ENCODE measurements around the gene ELK3. TPM values are rescaled to one million over a fixed set of nuclear protein-coding genes. Genes with fewer than 3 reads are reported as not detected.

ELK3 gene
- total RNA-seq, 4 donors from 2014 or later, result 8.4 to 12.9 (median 9.5) TPM

DNA sequence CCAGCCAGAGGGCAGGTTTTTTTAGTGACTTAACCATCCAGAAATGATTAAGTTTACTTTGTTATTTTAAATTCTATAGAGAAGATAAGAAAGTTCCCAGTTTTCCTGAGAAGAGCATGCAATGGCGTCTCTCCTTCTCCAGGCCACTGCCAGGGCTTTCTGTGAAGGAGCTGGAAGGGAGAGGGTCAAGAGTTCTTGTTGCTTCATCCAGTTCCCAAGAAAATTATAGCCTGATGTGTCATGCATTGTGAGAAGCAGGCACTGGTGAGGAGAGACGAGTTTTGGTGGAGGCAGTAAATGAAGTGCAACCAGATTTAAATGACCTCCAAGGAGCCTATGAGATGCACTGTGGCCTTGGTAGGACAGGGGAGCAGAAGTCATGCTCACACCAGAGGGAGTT lies 14.2 kb downstream of the ELK3 start:
- WGBS, 2 donors, result 55 to 58% methylated on average over 2 of the region's 2 CpGs
- DNase-seq (ENCODE audit: low spot score in 2 of 2), result no peak
- TF ChIP-seq, protein P1, sequence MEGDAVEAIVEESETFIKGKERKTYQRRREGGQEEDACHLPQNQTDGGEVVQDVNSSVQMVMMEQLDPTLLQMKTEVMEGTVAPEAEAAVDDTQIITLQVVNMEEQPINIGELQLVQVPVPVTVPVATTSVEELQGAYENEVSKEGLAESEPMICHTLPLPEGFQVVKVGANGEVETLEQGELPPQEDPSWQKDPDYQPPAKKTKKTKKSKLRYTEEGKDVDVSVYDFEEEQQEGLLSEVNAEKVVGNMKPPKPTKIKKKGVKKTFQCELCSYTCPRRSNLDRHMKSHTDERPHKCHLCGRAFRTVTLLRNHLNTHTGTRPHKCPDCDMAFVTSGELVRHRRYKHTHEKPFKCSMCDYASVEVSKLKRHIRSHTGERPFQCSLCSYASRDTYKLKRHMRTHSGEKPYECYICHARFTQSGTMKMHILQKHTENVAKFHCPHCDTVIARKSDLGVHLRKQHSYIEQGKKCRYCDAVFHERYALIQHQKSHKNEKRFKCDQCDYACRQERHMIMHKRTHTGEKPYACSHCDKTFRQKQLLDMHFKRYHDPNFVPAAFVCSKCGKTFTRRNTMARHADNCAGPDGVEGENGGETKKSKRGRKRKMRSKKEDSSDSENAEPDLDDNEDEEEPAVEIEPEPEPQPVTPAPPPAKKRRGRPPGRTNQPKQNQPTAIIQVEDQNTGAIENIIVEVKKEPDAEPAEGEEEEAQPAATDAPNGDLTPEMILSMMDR (IDR thresholded peaks at IDR 0.05), result no peak
- no peak for TF ChIP-seq POLR2A (IDR thresholded peaks at IDR 0.05)
- H3K4me3 ChIP-seq (ENCODE audit: low read depth, poor library complexity, severe bottlenecking), result no peak overlapping the region
- intact Hi-C loops (cut with DNase I; ENCODE audit: low total_unique reads), result no loop called here

DNA sequence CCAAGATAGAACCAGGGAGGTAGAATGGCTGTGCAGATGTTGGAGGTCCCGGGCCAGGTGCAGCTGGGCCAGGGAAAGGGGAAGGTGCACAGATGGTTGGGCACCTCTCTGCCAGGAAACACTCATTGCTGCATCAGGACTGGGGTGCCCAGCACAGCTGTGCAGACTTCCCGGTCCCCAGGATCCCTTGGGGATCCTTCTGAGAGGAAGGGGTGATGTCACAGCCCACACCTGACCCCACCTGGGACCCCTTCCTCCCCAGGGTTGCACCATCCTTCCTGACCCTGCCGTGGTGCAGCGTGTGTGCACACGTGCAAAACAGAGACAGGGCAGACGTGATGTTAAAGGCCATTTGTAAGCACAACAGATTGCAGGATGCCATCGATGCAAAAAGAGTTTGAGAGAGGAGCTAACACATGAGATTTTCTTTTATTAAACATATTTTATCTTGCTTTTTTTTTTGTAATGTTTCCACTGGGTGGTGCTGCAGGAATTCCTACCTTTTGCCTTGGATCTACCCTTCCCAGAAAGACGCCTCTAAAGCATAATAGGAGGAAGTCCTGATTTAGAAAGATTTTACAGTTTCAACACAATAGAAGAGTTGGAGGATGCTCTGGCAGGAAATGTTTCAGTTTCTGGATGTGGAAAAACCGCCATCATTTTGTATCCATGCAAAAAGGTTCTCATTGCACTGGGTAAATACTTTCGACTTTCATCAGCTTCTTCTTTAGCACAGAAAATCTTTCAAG lies 14.8 kb downstream of the ELK3 start:
- H3K4me3 ChIP-seq (ENCODE audit: low read depth, poor library complexity, severe bottlenecking), result no peak overlapping the region
- WGBS, 2 donors, result 59 to 64% methylated on average over 10 of the region's 10 CpGs
- intact Hi-C loops (cut with DNase I; ENCODE audit: low total_unique reads), result no loop called here

DNA sequence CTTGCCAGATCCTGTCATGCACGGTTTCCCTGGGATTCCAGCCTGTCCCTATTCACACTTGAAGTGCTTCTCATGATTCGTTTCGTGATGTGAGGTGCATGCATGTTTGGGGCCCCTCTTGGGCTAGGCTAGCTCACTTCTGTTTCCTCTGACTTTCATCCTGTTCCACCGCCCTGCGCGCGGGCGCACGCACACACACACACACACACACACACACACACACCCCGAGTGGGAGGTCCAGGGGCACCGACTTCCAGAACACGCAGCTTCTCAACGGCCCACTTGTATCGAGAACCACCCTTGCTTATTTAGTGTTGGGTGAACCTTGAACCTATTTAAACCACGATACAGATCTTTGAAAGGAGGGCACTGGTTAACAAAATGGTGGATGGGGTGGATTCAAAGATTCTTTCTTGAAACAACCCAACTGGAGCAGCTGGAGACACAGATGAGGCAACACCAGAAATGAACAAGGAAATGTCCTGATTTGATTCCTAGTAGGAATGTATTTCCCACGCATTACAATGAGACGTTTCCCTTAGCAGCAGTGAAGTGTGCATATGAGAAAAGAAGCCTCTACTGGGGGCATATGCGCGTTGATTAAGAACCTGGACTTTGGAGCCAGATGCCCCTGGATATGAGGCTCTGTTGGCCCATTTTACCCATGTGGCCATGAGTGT lies 16.3 kb downstream of the ELK3 start:
- WGBS, 2 donors, result 70 to 73% methylated on average over 19 of the region's 19 CpGs
- DNase-seq (ENCODE audit: low spot score in 2 of 2), result no peak
- no peak overlapping the region for H3K4me3 ChIP-seq (ENCODE audit: low read depth, poor library complexity, severe bottlenecking)
- TF ChIP-seq POLR2A (IDR thresholded peaks at IDR 0.05), result no peak
- TF ChIP-seq, protein P1 (IDR thresholded peaks at IDR 0.05), result no peak
- intact Hi-C loops (cut with DNase I; ENCODE audit: low total_unique reads), result no loop called here

More for the DNA sequence above, 14.8 kb downstream of the ELK3 start:
- no peak for TF ChIP-seq POLR2A (IDR thresholded peaks at IDR 0.05)
- DNase-seq (ENCODE audit: low spot score in 2 of 2), result no peak

DNA sequence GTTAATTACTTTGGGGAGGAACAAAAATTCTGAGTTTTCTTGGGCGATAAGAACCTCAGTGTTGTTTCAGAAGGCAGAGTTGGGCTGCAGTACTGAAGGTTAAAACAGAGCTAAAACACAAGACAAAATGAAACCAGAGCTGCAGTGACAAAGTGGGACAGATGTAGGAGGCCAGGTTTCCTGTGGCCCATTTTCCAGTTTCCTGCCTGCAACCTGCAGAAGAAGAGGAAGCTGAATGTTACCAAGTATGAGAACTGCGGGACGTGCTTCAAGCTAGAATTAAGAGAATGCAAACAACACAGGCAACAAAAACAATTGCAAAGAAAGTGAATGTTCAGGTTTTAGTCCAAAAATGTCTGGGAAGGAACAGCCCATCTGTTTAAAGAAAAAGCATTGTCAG lies 17.8 kb downstream of the ELK3 start:
- intact Hi-C loops (cut with DNase I; ENCODE audit: low total_unique reads), result no loop called here
- TF ChIP-seq, protein P1 (IDR thresholded peaks at IDR 0.05), result no peak
- no peak for TF ChIP-seq POLR2A (IDR thresholded peaks at IDR 0.05)
- WGBS, 2 donors, result 63 to 67% methylated on average over 3 of the region's 3 CpGs
- DNase-seq (ENCODE audit: low spot score in 2 of 2), result no peak
- H3K4me3 ChIP-seq (ENCODE audit: low read depth, poor library complexity, severe bottlenecking), result no peak overlapping the region

DNA sequence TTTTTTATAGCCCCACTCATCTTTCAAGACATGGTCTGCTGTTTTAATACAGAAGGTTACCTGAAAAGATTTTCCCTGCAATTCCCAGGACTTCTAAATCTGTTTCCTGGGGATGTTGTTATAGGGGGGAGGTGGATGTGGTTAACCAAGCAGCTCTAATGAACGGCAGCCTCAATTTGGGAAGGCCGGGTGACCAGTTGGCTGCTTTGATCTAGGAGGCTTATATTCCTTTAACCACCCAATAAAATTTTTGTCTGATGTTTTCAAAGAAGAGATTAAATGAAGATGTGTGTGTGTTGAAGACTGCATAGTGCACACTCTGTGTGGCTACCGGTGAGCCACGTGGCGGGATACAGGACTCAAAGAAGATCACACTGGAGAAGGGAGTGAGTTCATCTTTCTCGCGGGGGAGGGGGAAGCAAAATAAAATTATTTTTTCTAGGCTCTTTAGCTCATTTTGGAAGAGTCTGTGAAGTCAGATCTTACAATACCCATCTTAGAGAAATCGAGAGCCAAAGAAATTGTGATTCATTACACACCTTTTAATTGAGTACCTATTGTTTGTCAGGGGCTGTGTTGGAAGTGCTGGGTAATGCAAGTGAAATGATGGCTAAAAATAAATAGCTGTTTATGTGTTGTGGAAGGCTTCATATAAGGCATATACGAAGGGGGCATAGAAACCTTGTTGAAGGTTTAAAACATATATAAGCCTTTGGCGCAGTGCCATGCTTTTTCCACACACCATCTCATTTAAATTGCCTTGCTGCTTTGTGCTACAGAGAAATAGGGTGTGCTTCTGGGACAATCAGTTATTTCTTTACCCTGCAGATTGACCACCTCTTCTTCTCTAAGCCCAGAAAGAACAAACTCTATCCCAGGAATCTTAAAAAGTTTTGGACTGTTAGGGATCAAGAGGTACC lies 18.5 kb downstream of the ELK3 start:
- no peak overlapping the region for H3K4me3 ChIP-seq (ENCODE audit: low read depth, poor library complexity, severe bottlenecking)
- TF ChIP-seq, protein P1 (IDR thresholded peaks at IDR 0.05), result no peak
- no peak for TF ChIP-seq POLR2A (IDR thresholded peaks at IDR 0.05)
- intact Hi-C loops (cut with DNase I; ENCODE audit: low total_unique reads), result no loop called here
- WGBS, 2 donors, result 73 to 80% methylated on average over 10 of the region's 10 CpGs
- DNase-seq (ENCODE audit: low spot score in 2 of 2), result peak in 1 of 2 donors; percentile 25

GRCh38 chr12:96213869-96214268 lies 19.7 kb downstream of the ELK3 start:
- intact Hi-C loops (cut with DNase I; ENCODE audit: low total_unique reads), result no loop called here
- no peak for DNase-seq (ENCODE audit: low spot score in 2 of 2)
- WGBS, 2 donors, result 50 to 58% methylated on average over 7 of the region's 7 CpGs
- H3K4me3 ChIP-seq (ENCODE audit: low read depth, poor library complexity, severe bottlenecking), result no peak overlapping the region
- TF ChIP-seq, protein P1 (IDR thresholded peaks at IDR 0.05), result no peak
- no peak for TF ChIP-seq POLR2A (IDR thresholded peaks at IDR 0.05)

Measured in lower leg skin (tissue), 4 donors.